HuH-7 (cell line): ENCODE data around the gene GAGE12G.
A peak's percentile ranks its signal among the peaks of the same experiment; 100 is the strongest.
"Not testable (repeated sequence)": the region's sequence is repeated elsewhere in the genome, so short reads cannot be mapped to it uniquely, and the experiment has no call there.

Experiments
- DNase-seq: peaks from one replicate; pipeline ENCODE4 v3.0.0; 2011; ENCODE audit warnings: low spot score

GAGE12G gene

GRCh38 chrX:49570100-49570499, at the start of gene GAGE12G:
Gene GAGE12G (plus strand): TSS chrX:49570400. CDS start chrX:49571555, 1,155 bp downstream.
- DNase-seq = not testable (repeated sequence)

GRCh38 chrX:49531877-49532276, 38.3 kb upstream of the GAGE12G start, which contains the start of gene GAGE12C:
Gene GAGE12C (plus strand): TSS chrX:49532177. CDS start chrX:49533332, 1,155 bp downstream.
- not testable (repeated sequence) for DNase-seq

GRCh38 chrX:49541433-49541832, 28.8 kb upstream of the GAGE12G start, which contains the start of gene GAGE12D:
Gene GAGE12D (plus strand): TSS chrX:49541733. CDS start chrX:49542888, 1,155 bp downstream.
- not testable (repeated sequence) for DNase-seq

GRCh38 chrX:49550989-49551388, 19.2 kb upstream of the GAGE12G start, which contains the start of gene GAGE12E:
Gene GAGE12E (plus strand): TSS chrX:49551289. CDS start chrX:49552444, 1,155 bp downstream.
- DNase-seq = not testable (repeated sequence)

GRCh38 chrX:49560542-49560941, 9.7 kb upstream of the GAGE12G start, which contains the start of gene GAGE12F:
Gene GAGE12F (plus strand): TSS chrX:49560842. CDS start chrX:49561997, 1,155 bp downstream.
- not testable (repeated sequence) for DNase-seq

- not testable (repeated sequence) for DNase-seq
These were observed 1.5 kb upstream of the GAGE12G start for GRCh38 chrX:49568728-49569127.

- not testable (repeated sequence) for DNase-seq
These were observed 1.0 kb upstream of the GAGE12G start for GRCh38 chrX:49569152-49569551.

- DNase-seq = not testable (repeated sequence)
These were observed 9.4 kb downstream of the GAGE12G start, which contains the start of gene GAGE12H for GRCh38 chrX:49579649-49580048. Gene GAGE12H (plus strand): TSS chrX:49579949. CDS start chrX:49581104, 1,155 bp downstream.

- not testable (repeated sequence) for DNase-seq
These were observed 19.0 kb downstream of the GAGE12G start, which contains the start of gene GAGE2A for GRCh38 chrX:49589196-49589595. Gene GAGE2A (plus strand): TSS chrX:49589496. CDS start chrX:49590651, 1,155 bp downstream.

GRCh38 chrX:49589769-49590478, 19.7 kb downstream of the GAGE12G start:
- DNase-seq = not testable (repeated sequence)

- DNase-seq = not testable (repeated sequence)
These were observed 20.3 kb downstream of the GAGE12G start for GRCh38 chrX:49590488-49590887.

- DNase-seq = not testable (repeated sequence)
These were observed 28.5 kb downstream of the GAGE12G start, which contains the start of gene GAGE1 for GRCh38 chrX:49598720-49599119. Gene GAGE1 (plus strand): TSS chrX:49599020. CDS start chrX:49600175, 1,155 bp downstream.

- peak; percentile 28 for DNase-seq
These were observed 40.6 kb downstream of the GAGE12G start for GRCh38 chrX:49610718-49611310.

GRCh38 chrX:49618574-49618973, 48.4 kb downstream of the GAGE12G start:
- no peak for DNase-seq
